Mesendoderm (in vitro differentiated cells): Measurements from ENCODE around the gene ARHGAP5.

Experiments
- DNase-seq: peaks from one replicate; pipeline ENCODE4 v3.0.0; 2013
- H2AK5ac ChIP-seq: 2 replicates; pipeline ENCODE4 v1.6.1; 2013; ENCODE audit warnings: low read length, inconsistent platforms
- H2BK120ac ChIP-seq: 2 replicates; pipeline ENCODE4 v1.6.1; 2013; ENCODE audit warnings: low read depth, mild to moderate bottlenecking, low read length, moderate library complexity, mixed read lengths
- H2BK15ac ChIP-seq: replicated peaks from 2 replicates; pipeline ENCODE4 v1.6.1; 2013; ENCODE audit warnings: low read depth, mild to moderate bottlenecking, moderate library complexity
- H2BK5ac ChIP-seq: 2 replicates; pipeline ENCODE4 v1.6.1; 2013; ENCODE audit warnings: low read length, inconsistent platforms
- H3K18ac ChIP-seq: 2 replicates; pipeline ENCODE4 v1.6.1; 2013; ENCODE audit warnings: mild to moderate bottlenecking, low read length, mixed read lengths
- H3K23ac ChIP-seq: one replicate; pipeline ENCODE4 v1.6.1; 2013; ENCODE audit warnings: low read length
- H3K27ac ChIP-seq: 2 replicates; pipeline ENCODE4 v1.5.1; 2013; ENCODE audit warnings: low read depth, mild to moderate bottlenecking, inconsistent platforms, low read length, moderate library complexity
- H3K27me3 ChIP-seq: 2 replicates; pipeline ENCODE4 v1.6.1; 2013; ENCODE audit warnings: low read length, control low read depth, mild to moderate bottlenecking, inconsistent platforms; ENCODE audit not compliant: insufficient read depth, poor library complexity
- H3K36me3 ChIP-seq: 2 replicates; pipeline ENCODE4 v1.6.1; 2013; ENCODE audit warnings: low read length, inconsistent platforms; ENCODE audit not compliant: control insufficient read depth, insufficient read depth
- H3K4ac ChIP-seq: one replicate; pipeline ENCODE4 v1.6.1; 2013; ENCODE audit warnings: low read depth, mild to moderate bottlenecking, low read length, moderate library complexity
- H3K4me1 ChIP-seq: 2 replicates; pipeline ENCODE4 v1.6.1; 2013; ENCODE audit warnings: low read depth, low read length, inconsistent platforms; ENCODE audit not compliant: control insufficient read depth
- H3K4me2 ChIP-seq: 2 replicates; pipeline ENCODE4 v1.6.1; 2013; ENCODE audit warnings: low read length
- H3K4me3 ChIP-seq: 2 replicates; pipeline ENCODE4 v1.5.1; 2013; ENCODE audit warnings: mild to moderate bottlenecking, low read length
- H3K56ac ChIP-seq: one replicate; pipeline ENCODE4 v1.6.1; 2013; ENCODE audit warnings: low read length
- H3K79me1 ChIP-seq: 2 replicates; pipeline ENCODE4 v1.6.1; 2013; ENCODE audit warnings: low read length, inconsistent platforms
- H3K79me2 ChIP-seq: 2 replicates; pipeline ENCODE4 v1.6.1; 2013; ENCODE audit warnings: mild to moderate bottlenecking, low read length; ENCODE audit not compliant: control insufficient read depth, insufficient read depth
- H3K9ac ChIP-seq: 2 replicates; pipeline ENCODE4 v1.6.1; 2013; ENCODE audit warnings: low read length, inconsistent platforms
- H4K5ac ChIP-seq: one replicate; pipeline ENCODE4 v1.6.1; 2013; ENCODE audit warnings: low read length
- H4K8ac ChIP-seq: one replicate; pipeline ENCODE4 v1.6.1; 2013; ENCODE audit warnings: low read depth, mild to moderate bottlenecking, control low read depth, low read length, moderate library complexity
- WGBS: extraction: QIAGEN DNeasy Blood & Tissue Kit; methylation state at CpG from one replicate; pipeline ENCODE4 v1.1.7; 2013; ENCODE audit warnings: low lambda C conversion rate, missing lambda C conversion rate; ENCODE audit not compliant: insufficient coverage; ENCODE audit errors: extremely low coverage; 5-methylcytosine and 5-hydroxymethylcytosine counted together

ARHGAP5 gene

DNA sequence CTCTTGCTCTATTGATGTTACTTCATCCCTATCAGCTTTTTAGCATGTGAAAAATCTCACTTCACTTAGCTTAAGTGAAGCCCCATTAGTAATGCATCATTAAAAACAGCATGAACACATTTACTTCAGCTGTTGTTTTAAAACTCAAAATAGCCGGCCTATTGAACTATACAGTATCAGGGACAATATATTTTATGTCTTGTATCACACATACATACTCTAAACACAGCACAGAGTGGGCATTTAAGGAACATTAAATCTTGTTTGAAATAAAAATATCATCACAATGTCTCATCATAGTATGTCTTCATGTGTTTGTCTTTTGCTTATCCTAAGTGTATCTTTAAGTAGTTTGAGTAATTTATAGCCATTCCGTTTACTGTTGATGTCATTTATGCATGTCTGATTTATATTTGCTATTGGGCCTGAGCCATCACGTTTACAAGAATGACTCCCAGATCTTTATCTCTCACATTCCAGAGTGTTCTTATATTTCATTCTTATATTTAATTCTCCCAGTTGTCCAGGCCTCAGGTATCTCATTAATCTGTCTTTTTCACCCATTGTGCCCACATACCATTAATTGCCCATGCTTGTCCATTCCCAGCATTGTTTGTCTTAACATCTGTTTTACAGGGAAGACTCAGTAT lies 57.5 kb downstream of the ARHGAP5 start:
- H4K8ac ChIP-seq = no peak overlapping the region
- no peak for DNase-seq
- H4K5ac ChIP-seq = no peak overlapping the region
- no peak overlapping the region for H2BK5ac ChIP-seq
- H3K27me3 ChIP-seq = no peaks in the 10 kb centered on the region
- no peak overlapping the region for H2BK15ac ChIP-seq
- no peak overlapping the region for H3K9ac ChIP-seq
- no peak overlapping the region for H3K18ac ChIP-seq
- no peaks in the 10 kb centered on the region for H3K4me1 ChIP-seq
- no peak overlapping the region for H3K23ac ChIP-seq
- H3K56ac ChIP-seq = no peak overlapping the region
- H3K4me2 ChIP-seq = no peak overlapping the region
- WGBS = no CpG with 5 or more reads among the region's 3 CpGs
- H2AK5ac ChIP-seq = no peak overlapping the region
- no peak overlapping the region for H3K27ac ChIP-seq
- H3K4me3 ChIP-seq = no peak overlapping the region
- H3K4ac ChIP-seq = no peak overlapping the region
- H3K79me2 ChIP-seq = no peaks in the 10 kb centered on the region
- no peaks in the 10 kb centered on the region for H3K36me3 ChIP-seq
- H2BK120ac ChIP-seq = no peak overlapping the region
- no peaks in the 10 kb centered on the region for H3K79me1 ChIP-seq

- Histone ChIP-seq H2AK5ac (no peak overlapping the region), H3K56ac (no peak overlapping the region), H4K5ac (no peak overlapping the region), H3K27ac (no peak overlapping the region), H3K36me3 (no peaks in the 10 kb centered on the region), H3K9ac (no peak overlapping the region), H2BK15ac (no peak overlapping the region), H2BK5ac (no peak overlapping the region), H3K79me1 (no peaks in the 10 kb centered on the region), H3K4me3 (no peak overlapping the region), H2BK120ac (no peak overlapping the region), H3K4ac (no peak overlapping the region), H3K23ac (no peak overlapping the region), H3K27me3 (no peaks in the 10 kb centered on the region), H4K8ac (no peak overlapping the region), H3K4me2 (no peak overlapping the region), H3K79me2 (no peaks in the 10 kb centered on the region), H3K18ac (no peak overlapping the region), H3K4me1 (no peaks in the 10 kb centered on the region)
- WGBS = no CpG with 5 or more reads among the region's 2 CpGs
- no peak for DNase-seq
Measured at GRCh38 chr14:32136027-32136825, 59.1 kb downstream of the ARHGAP5 start.

DNA sequence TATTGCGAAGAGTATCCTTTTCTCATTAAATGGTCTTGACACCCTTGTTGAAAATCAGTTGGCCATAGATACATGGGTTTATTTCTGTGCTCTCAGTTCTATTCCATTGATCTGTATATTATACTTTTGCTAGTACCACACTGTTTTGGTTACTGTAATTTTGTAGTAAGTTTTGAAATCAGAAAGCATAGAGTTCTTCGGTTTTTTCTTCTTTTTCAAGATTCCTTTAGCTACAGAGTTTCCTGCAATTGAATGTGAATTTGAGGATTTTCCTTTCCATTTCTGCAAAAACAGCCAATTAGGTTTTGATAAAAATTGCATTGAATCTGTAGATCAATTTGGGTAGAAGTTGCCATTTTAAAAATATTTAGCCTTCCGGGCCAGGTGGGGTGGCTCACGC lies 60.2 kb downstream of the ARHGAP5 start:
- H3K23ac ChIP-seq = no peak overlapping the region
- H3K56ac ChIP-seq = no peak overlapping the region
- H3K4me3 ChIP-seq = no peak overlapping the region
- H3K79me1 ChIP-seq = no peaks in the 10 kb centered on the region
- WGBS = no CpG with 5 or more reads among the region's 4 CpGs
- no peak for DNase-seq
- no peak overlapping the region for H3K4me2 ChIP-seq
- H4K5ac ChIP-seq = no peak overlapping the region
- H3K9ac ChIP-seq = no peak overlapping the region
- no peaks in the 10 kb centered on the region for H3K27me3 ChIP-seq
- no peak overlapping the region for H3K18ac ChIP-seq
- H3K4ac ChIP-seq = no peak overlapping the region
- no peaks in the 10 kb centered on the region for H3K36me3 ChIP-seq
- no peak overlapping the region for H4K8ac ChIP-seq
- H3K27ac ChIP-seq = no peak overlapping the region
- H3K4me1 ChIP-seq = no peaks in the 10 kb centered on the region
- no peak overlapping the region for H2BK5ac ChIP-seq
- no peak overlapping the region for H2AK5ac ChIP-seq
- H3K79me2 ChIP-seq = no peaks in the 10 kb centered on the region
- no peak overlapping the region for H2BK15ac ChIP-seq
- H2BK120ac ChIP-seq = no peak overlapping the region

DNA sequence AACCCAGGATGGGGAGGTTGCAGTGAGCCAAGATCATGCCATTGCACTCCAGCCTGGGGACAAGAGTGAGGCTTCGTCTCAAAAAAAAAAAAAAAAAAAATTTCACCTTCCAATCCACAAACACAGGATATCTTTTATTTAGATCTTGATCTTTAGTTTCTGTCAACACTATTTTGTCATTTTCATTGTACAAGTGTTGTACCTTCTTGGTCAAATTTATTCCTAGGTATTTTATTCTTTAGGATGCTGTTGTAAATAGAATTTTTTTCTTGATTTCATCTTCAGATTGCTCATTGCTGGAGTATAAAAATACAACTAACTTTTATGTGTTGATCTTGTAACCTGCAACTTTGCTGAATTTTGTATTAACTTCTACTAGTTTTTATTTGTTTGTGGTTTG lies 60.8 kb downstream of the ARHGAP5 start:
- Histone ChIP-seq H4K8ac (no peak overlapping the region), H3K4ac (no peak overlapping the region)
- no peak for DNase-seq

DNA sequence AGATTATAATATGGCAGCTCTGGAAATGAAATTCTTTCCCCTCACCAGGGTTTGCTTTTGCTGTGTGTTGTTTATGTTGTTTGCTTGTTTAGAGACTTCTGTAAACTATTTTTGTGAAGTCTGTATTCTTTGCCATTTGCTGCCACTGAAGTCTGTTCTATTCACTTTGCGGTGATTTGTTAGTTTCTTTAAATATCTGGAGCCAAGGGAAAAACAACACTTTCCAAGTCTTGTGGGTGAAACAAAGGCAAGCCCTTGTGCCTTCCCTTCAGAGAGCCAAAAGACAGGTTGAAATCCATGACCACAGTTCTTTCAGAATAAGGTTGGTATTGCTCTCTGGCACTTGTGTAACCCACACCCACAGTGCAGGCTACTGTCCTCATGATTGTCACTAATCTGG lies 65.2 kb downstream of the ARHGAP5 start:
- DNase-seq = no peak
- no peak overlapping the region for H4K8ac ChIP-seq
- H3K18ac ChIP-seq = no peak overlapping the region
- no peak overlapping the region for H2BK120ac ChIP-seq
- H2AK5ac ChIP-seq = no peak overlapping the region
- no peak overlapping the region for H3K9ac ChIP-seq
- no CpG with 5 or more reads among the region's 1 CpG for WGBS
- no peak overlapping the region for H3K23ac ChIP-seq
- no peaks in the 10 kb centered on the region for H3K79me1 ChIP-seq
- no peak overlapping the region for H2BK5ac ChIP-seq
- no peak overlapping the region for H3K4me2 ChIP-seq
- no peaks in the 10 kb centered on the region for H3K4me1 ChIP-seq
- H3K79me2 ChIP-seq = peaks cover 2% of the 10 kb centered on the region
- no peak overlapping the region for H3K4me3 ChIP-seq
- no peak overlapping the region for H3K56ac ChIP-seq
- H4K5ac ChIP-seq = no peak overlapping the region
- H3K27ac ChIP-seq = no peak overlapping the region
- no peak overlapping the region for H2BK15ac ChIP-seq
- no peak overlapping the region for H3K4ac ChIP-seq
- H3K27me3 ChIP-seq = no peaks in the 10 kb centered on the region
- no peaks in the 10 kb centered on the region for H3K36me3 ChIP-seq

More for the DNA sequence above, 60.8 kb downstream of the ARHGAP5 start:
- H3K4me3 ChIP-seq = no peak overlapping the region
- no CpG with 5 or more reads among the region's 1 CpG for WGBS
- H3K36me3 ChIP-seq = no peaks in the 10 kb centered on the region
- no peaks in the 10 kb centered on the region for H3K79me2 ChIP-seq
- no peak overlapping the region for H3K27ac ChIP-seq
- H3K27me3 ChIP-seq = no peaks in the 10 kb centered on the region
- H3K9ac ChIP-seq = no peak overlapping the region
- H3K23ac ChIP-seq = no peak overlapping the region
- H3K56ac ChIP-seq = no peak overlapping the region
- no peak overlapping the region for H2BK5ac ChIP-seq
- no peaks in the 10 kb centered on the region for H3K4me1 ChIP-seq
- H2AK5ac ChIP-seq = no peak overlapping the region
- H4K5ac ChIP-seq = no peak overlapping the region
- no peak overlapping the region for H3K4me2 ChIP-seq
- no peaks in the 10 kb centered on the region for H3K79me1 ChIP-seq
- no peak overlapping the region for H2BK15ac ChIP-seq
- no peak overlapping the region for H3K18ac ChIP-seq
- H2BK120ac ChIP-seq = no peak overlapping the region
